GM19324 (cell line): ENCODE results near the gene LRRC9.
"Not testable (repeated sequence)": the region's sequence is repeated elsewhere in the genome, so short reads cannot be mapped to it uniquely, and the experiment has no call there.

Experiments used
- ATAC-seq: cut with Tn5 transposase; IDR thresholded peaks from one replicate; pipeline ENCODE4 v1.9.1; 2021; ENCODE audit warnings: mild to moderate bottlenecking, moderate library complexity; ENCODE audit not compliant: unreplicated experiment, low FRiP score

Gene LRRC9

DNA sequence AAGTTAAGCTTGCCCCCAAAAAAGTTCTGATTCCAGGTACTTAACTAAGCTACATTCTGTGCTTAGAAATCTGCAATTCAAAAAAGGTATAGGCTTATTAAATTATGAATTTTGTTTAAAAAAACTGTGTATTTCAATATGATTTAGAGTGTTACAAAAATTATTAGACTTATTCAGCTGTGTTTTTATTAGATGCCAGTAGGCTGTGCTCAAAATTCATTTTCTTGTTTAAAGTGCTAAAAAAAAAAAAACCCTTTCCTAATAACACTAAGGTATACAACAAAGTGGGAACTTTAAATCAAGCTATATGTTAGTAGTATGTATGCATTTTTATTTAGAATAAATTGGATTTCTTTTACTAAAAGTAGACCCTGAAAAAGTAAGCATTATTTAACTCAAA, 25.0 kb downstream of the LRRC9 start:
- no peak for ATAC-seq

DNA sequence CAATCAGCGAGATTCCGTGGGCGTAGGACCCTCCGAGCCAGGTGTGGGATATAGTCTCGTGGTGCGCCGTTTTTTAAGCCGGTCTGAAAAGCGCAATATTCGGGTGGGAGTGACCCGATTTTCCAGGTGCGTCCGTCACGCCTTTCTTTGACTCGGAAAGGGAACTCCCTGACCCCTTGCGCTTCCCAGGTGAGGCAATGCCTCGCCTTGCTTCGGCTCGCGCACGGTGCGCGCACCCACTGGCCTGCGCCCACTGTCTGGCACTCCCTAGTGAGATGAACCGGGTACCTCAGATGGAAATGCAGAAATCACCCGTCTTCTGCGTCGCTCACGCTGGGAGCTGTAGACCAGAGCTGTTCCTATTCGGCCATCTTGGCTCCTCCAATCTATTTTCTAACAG, 32.2 kb downstream of the LRRC9 start:
- not testable (repeated sequence) for ATAC-seq

DNA sequence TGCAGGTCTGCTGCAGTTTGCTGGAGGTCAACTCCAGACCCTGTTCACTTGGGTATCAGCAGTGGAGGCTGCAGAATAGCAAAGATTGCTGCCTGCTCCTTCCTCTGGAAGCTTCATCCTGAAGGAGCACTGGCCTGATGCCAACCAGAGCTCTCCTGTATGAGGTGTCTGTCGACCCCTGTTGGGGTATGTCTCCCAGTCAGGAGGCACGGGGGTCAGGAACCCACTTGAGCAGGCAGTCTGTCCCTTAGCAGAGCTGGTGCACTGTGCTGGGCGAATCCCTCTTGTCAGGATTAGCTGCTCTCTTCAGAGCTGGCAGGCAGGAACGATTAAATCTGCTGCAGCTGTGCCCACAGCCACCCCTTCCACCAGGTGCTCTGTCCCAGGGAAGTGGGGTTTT, 37.9 kb downstream of the LRRC9 start:
- ATAC-seq: not testable (repeated sequence)

DNA sequence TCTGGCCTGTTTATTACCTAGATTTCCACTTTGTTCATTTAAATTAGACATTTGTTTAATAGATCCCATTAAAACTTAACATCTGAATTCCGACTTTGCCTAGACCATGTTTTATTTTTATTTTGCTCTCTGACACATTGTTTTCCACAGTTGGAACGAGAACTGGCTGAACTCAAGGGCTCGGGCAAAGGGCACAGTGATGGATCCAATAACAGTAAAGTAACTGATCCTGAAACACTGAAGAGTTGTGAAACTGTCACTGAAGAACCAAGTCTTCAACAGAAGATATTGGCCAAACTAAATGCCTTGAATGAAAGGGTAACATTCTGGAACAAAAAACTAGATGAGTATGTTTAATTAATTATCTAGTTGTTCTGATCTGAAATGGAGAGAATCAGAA, 39.7 kb downstream of the LRRC9 start:
- no peak for ATAC-seq

DNA sequence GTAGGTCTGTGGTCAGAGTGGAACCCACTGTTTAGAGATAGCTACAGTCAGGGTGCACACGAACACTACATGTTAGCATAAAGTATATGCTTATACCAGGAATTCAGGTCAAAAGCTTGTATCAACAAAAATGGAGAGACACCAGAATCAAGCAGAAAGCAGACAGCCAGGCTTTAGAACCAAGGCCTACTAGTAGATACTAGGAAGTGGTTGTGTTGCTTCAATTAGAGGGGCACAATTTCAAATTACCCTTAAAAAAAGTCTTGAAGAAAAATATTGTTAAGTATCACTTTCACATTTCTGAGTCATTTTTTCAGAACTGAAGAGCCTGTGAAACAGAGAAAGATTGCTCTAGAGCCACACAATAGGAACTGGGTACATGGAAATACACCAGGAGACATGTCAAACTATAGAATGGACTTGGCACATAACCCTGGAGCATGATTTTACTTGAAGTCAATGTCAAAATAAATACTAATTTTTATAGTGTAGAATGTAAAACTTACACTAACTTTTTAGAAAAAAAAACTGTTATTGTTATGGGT, 41.6 kb downstream of the LRRC9 start:
- peak; percentile 60 for ATAC-seq

DNA sequence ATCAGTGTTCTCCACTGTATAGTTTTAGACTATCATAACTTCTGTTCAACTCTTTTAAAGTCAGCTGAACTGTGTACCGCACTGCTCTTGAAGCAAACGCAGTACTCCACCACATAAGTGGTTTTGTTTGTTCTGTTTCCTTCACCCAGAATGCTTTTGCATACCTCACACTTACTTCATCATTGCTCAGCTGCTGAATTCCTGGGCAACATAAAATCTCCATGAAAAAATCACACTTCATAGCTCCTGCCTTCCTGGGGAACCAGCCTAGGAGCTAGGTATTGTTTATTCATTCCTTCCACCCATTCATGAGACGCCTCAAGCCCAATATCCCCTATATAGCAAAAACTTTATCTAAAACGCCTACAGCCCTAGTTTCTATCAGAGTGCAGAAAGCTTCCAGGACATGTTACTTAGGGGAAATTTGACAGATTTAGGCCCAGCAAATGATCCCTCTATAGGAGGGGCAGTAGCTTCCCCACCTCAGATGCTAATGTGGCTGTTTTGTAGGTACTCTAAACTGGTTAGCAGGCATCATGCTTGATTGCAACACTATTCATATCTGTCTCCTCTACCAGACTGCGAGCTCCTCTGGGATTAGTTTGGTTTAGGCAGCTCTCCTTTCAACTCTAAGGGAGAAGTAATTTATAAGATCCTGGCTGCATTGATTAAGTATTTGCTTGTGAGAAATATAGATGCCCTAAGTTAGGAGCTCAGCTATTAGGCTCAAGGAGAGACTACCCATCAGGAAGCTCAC, 44.5 kb downstream of the LRRC9 start:
- ATAC-seq: peak; percentile 8

DNA sequence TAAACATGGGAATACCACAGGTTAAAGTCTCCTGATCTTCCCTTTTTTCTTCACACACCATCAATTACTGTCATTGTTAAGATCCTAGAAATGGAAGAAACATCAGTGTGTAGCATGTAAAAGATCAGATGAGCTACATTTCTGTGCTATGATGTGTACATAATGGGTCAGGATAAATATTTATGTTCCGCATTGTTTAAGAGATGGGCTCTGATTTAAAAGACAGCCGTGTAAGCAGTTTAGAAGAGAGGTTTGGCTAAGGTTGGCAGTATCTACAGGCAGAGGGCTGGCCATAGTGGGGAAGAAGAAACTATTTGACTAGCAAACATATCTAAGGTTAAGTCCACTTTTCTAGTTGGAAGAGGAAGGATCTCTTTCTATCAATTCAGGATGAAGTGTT, 49.4 kb downstream of the LRRC9 start:
- no peak for ATAC-seq

DNA sequence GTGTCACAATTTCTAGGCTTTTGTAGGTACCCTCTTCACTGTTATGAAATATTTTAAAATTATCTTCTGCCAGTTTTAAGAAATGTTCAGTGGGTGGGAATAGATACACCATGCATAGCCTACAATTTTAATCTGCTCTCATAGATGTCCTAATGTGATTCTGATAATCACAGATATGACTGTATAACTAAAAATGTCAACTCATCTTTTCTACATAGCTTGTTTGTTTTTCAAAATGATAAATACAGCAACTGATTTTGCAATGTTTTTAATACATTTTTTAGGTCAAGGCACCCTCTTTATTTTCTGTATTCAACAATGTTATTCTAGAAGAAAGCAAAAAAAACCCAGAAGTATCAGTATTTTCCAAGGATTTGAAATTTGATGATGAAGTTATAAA, 61.6 kb downstream of the LRRC9 start:
- no peak for ATAC-seq

DNA sequence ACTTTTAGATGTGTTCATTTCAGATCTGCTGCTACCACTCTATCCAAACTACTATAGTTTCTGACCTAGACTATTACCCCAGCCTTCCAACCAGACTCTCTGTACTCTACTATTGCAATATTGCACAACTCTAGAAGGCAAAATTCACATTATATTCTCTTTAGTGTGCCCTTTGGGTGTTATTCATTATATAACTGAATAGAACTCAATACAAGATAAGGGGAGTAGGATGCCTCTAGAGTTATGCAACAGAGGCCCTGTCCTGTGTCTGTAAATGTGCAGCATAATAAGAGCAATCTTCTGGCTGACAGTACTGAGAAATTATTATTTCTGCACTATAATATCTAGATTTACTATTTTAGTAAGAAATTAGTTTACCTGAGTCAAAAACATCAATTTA, 63.1 kb downstream of the LRRC9 start:
- no peak for ATAC-seq

DNA sequence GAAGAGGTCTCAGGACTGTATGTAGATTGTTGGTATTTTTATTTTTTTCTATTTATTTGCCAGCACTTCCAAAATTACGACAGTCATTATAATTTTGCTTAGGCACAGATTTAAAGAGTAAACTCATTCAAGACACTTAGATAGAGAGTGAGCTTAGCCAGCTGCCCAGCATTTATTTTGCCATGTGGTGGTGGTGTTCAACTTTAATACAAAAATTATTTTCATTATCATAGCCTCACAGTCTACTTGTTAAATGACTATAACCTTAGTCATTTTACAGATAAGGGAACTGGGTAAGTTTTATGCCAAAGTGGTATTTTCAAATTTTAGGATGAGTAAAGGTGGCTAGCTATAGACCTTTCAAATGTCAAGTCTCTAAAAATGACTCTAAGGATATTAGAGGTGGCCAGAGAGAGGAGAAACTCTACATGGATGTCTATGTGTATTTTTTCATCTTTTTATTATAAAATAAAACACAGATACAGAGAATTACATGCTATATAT, 66.7 kb downstream of the LRRC9 start:
- no peak for ATAC-seq

DNA sequence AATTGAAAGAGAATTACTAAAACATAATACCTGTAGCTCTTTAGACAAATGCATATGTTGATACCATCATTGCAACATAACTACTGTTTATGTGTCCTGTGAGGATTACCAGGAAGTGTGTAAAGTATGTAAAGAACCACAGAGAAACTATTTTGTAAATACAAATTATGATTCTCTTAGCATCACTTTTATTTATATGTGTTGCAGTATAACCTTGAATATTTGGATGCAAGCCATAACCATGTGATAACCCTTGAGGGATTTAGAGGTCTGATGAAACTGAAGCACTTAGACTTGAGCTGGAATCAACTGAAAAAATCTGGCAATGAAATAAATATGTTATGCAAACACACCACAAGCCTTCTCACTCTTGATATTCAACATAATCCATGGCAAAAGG, 77.5 kb downstream of the LRRC9 start:
- ATAC-seq: no peak

DNA sequence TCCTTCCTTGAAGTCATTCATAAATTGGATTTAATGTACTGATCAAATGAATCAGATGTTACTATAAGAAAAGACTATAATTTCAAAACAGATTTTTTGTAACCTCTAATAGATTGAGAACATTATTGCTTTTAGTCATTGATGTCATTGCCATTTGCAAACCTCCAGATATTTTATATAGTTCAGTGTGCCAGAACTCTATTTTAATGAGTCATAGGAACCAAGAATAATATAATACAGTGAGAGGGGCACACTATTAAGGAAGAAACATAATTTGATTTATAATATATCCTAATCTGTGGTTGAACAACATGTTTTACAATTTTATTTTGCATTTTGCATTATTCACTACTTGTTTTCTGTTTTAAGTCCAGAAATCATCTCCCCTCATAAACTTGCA, 78.0 kb downstream of the LRRC9 start:
- ATAC-seq: no peak

DNA sequence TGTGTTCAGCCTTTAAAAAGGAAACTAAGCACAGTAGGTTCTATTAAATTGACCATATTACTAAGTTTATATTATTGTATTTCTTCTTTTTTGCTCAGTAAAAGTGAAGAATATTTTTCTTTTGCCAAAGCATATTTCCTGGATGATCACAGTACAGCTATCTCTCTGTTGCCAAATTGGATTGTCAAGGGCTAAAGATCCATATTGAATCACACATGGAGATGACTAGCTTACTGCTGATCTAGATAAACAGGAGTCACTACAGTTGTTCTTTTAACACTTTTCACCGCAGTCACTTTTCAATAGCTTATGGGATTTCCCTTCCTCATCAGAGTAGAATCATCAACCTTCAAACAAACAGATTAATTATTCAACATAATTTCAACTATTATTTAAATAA, 78.6 kb downstream of the LRRC9 start:
- no peak for ATAC-seq

DNA sequence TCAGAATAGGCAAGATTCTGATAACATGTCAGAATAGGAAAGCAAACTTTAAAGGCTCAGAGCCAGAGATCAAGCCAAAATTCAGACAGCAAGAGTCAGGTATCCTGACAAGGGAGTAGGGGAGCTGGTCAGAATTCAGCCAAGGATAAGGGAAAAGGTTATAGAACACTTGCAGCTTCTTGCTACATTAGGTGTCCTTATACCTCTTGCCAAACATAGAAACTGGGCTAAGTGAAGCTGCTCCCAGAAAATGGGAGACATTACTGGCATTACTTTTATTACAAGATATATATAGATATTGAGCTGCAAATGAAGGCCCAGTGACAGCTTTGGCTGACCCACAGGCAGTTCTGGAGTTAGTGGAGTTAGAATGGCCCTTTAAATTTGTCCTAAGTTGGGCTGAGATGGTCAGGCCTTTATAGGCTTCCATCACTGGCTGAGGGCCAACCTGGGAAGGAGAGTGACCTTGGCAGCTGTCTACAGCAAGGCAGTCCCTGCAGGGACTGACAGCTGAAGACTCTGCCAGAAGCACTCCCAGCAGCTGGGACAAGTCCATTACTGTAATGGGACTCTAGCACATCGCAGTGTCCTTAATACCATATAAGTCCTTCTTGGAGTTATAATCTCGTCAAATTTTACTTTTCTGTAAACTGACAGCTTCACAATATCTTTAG, 83.0 kb downstream of the LRRC9 start:
- ATAC-seq: no peak

DNA sequence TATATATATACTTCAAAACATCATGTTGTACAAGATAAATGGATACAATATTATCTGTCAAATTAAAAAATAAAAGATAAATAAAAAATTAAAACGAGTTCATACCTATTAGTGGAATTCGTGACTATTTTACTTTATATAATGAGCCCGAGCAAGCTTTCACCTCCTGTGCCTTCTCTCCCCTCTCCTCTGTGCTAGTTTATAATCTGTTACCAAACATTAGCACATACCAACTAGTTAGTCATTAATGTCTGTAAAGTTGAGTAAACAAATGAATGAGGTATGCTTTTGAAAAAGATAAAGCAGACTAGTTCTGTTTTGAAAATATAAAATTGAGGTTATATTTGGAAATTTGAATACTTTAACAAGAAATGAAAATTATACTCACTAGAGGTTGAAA, 84.0 kb downstream of the LRRC9 start:
- ATAC-seq: no peak

DNA sequence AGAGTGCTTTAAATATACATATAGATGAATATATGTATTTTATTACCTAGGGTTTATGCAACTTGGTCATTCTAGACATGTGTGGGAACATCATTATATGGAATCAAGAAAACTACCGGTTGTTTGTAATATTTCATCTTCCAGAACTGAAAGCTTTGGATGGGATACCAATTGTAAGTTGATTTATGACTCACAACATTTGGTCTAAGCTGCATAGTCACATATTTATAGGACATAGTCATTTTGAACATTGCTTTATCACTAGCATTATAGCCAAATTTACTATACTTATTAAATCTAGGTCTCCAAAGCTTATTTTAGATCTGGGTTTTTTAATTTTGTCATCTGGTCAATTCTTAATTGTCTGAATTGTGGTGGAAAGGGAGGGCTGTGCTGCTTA, 88.1 kb downstream of the LRRC9 start:
- no peak for ATAC-seq

DNA sequence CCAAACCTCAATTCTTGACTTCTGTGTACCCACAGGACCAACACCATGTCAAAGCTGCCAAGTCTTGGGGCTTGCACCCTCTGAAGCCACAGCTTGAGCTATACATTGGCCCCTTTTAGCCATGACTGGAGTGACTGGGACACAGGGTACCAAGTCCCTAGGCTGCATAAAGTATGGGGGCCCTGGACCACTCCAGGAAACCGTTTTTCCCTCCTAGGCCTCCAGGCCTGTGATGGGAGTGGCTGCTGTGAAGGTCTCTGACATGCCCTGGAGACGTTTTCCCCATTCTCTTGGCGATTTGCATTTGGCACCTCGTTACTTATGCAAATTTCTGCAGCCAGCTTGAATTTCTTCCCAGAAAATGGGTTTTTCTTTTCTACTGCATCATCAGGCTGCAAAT, 90.3 kb downstream of the LRRC9 start:
- not testable (repeated sequence) for ATAC-seq

DNA sequence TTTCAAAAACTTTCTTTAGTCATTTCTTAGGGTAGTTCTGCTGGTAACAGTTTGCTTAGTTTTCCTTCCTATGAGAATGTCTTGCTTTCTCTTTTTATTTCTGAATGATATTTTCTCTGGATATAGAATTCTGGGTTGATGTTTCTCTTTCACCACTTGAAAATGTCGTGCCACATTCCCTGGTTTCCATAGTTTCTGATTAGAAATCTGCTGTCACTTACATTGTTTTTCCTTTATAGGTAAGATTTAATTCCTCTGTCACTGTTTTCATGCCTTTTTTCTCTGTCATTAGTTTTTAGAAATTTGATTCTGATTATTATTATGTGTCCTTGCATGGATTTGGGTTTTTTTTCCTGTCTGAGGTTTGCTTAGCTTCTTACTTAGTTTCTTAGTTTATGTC, 94.5 kb downstream of the LRRC9 start:
- no peak for ATAC-seq

DNA sequence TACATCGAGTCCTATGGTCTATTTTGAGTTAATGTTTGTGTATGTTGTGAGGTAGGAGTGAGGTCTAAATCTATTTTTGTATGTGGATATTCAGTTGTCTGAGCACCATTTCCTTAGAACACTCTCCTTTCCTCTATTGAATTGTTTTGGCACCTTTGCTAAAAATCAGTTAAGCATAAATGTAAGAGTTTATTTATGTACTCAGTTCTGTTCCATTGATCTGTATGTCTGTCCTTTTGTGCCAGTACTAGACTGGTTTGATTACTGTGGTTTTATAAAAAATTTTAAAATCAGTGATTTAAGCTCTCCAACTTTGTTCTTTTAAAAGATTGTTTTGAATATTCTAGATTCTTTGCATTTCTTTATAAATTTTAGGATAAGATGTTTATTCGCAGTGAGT, 101.7 kb downstream of the LRRC9 start:
- ATAC-seq: no peak

DNA sequence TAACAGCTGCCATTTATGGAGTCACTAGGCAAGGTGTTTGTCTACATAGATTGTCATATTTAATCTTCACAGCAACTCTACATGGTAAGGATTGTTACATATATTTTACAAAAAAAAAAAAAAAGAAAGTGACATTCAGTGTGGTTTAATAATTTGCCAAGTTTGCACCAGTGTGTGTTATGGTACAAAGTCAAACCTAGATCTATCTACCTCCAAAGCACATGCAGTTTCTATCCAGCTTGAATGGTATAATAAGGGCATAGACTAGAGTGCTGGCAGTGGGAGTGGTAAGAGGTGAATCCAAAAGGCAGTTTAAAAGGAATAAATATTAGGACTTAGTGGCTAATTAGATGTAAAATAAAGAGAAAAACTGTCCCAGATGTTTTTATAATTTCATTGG, 105.6 kb downstream of the LRRC9 start:
- no peak for ATAC-seq

DNA sequence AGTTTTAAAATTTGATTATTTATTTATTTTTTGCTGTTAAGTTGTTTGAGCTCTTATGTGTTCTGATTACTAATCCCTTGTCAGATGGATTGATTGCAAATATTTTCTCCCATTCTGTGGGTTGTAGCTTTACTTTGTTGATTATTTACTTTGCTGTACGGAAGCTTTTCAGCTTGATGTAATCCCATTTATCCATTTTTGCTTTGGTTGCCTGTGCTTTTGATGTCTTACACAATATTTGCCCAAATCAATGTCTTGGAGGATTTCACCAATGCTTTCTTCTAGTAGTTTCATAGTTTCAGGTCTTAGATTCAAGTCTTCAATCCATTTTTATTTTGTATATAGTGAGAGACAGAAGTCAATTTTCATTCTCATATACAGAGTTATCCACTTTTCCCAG, 115.2 kb downstream of the LRRC9 start:
- no peak for ATAC-seq

DNA sequence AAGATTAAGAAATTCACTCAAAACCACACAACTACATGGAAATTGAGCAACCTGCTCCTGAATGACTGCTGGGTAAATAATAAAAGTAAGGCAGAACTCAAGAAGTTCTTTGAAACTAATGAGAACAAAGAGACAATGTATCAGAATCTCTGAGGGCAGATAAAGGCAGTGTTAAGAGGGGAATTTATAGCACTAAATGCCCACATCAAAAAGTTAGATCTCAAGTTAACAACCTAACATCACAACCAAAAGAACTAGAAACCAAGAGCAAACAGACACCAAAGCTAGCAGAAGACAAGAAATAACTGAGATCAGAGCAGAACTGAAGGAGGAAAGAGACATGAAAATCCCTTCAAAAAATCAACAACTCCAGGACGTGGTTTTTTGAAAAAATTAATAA, 128.0 kb downstream of the LRRC9 start:
- ATAC-seq: not testable (repeated sequence)
